K562 (cell line): ENCODE data around the gene ATAD3B. TPM values are rescaled to one million over a fixed set of nuclear protein-coding genes. Genes with fewer than 3 reads are reported as not detected.

Experiments
- BRD4 ChIP-seq: fragments of 200-600 bp; sonication (generic); IDR thresholded peaks from 2 replicates; pipeline ENCODE4 v1.6.1; 2017; ENCODE audit warnings: inconsistent platforms
- EZH2 ChIP-seq: IDR thresholded peaks from 2 replicates; pipeline ENCODE4 v1.6.1; 2012; ENCODE audit warnings: low read depth, mild to moderate bottlenecking, inconsistent platforms, low read length, borderline replicate concordance
- ZNF232 ChIP-seq: sonication (generic); formaldehyde crosslinking; IDR thresholded peaks from 2 replicates; pipeline ENCODE4 v1.8.0; 2022; ENCODE audit warnings: mild to moderate bottlenecking, missing genetic modification reagents
- ZNF589 ChIP-seq: fragments of 200-800 bp; sonication (Bioruptor generic); IDR thresholded peaks from 2 replicates; pipeline ENCODE4 v1.6.1; 2016; ENCODE audit warnings: low read depth, missing genetic modification characterization, missing compliant biosample characterization
- polyA plus RNA-seq, 8 experiments: library from polyadenylated mRNA; depleted of rRNA in 4 of 8; stranded (reverse) in 5 of 8; unstranded in 3 of 8; fragments of >200 nt; fragmentation: Nextera tagmentation in 2 of 8; fragmentation: Illumina TruSeq in 1 of 8; extraction: Ambion mirVana in 2 of 8; extraction: Trizol in 1 of 8; gene quantifications; 2 replicates each; pipeline versions ENCODE4 v1.2.1 to v1.2.3, GENCODE V29; 2011 to 2014; ENCODE audit warnings: inconsistent platforms in 1 of 8, missing spikeins in 1 of 8
- total RNA-seq, 7 experiments: library from RNA; depleted of rRNA in 6 of 7; stranded (reverse); fragments of >200 nt in 6 of 7; fragmentation: Illumina TruSeq in 2 of 7; extraction: Trizol in 2 of 7; gene quantifications; 2 replicates each; pipeline versions ENCODE4 v1.2.1 to v1.2.3, GENCODE V29; 2011 to 2021; ENCODE audit warnings: low replicate concordance in 1 of 7
- TF ChIP-seq, protein P1 (sequence below): fragments of 450-650 bp; formaldehyde crosslinking; conservative IDR thresholded peaks from 2 replicates; pipeline ENCODE4 v1.4.0; 2022; ENCODE audit warnings: mild to moderate bottlenecking, missing genetic modification characterization
- TF ChIP-seq, protein P2 (sequence below): sonication (generic); formaldehyde crosslinking; IDR thresholded peaks from 2 replicates; pipeline ENCODE4 v1.8.0; 2023; ENCODE audit warnings: missing genetic modification reagents, mild to moderate bottlenecking, borderline replicate concordance

The ATAD3B gene
- total and polyA plus RNA-seq, 9 of the 15 experiments (the other 6 are each of a cell fraction or from before 2014, with no cell fraction given): 0.07 to 113 (median 27.7) TPM

DNA sequence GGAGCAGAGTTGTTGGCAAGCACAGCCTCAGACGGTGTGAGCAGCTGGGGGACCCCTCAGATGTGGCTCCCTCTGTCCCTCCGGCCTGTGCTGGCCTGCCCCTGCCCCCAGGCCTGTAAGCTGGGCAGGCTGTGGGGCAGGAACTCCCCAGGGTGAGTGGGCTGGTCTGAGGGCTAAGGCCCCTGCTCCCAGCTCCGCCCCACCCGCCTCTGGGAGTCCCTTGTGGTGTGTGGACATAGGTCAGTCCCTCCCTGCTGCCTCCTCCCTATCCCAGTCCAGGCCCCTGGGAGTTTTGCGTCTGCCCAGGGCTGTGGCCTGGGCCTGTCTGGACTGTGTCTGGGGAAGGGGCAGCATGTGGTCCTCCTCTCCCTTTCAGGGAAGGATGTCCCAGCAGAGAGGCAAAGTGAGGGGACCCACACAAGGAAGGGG is 39.7 kb upstream of the ATAD3B start (continued):
- TF ChIP-seq, protein P1, sequence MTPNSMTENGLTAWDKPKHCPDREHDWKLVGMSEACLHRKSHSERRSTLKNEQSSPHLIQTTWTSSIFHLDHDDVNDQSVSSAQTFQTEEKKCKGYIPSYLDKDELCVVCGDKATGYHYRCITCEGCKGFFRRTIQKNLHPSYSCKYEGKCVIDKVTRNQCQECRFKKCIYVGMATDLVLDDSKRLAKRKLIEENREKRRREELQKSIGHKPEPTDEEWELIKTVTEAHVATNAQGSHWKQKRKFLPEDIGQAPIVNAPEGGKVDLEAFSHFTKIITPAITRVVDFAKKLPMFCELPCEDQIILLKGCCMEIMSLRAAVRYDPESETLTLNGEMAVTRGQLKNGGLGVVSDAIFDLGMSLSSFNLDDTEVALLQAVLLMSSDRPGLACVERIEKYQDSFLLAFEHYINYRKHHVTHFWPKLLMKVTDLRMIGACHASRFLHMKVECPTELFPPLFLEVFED (CRISPR knock-in tag): no peak
- no peak for TF ChIP-seq EZH2
- no peak for TF ChIP-seq BRD4
- TF ChIP-seq ZNF232 (CRISPR knock-in tag): no peak
- TF ChIP-seq, protein P2, sequence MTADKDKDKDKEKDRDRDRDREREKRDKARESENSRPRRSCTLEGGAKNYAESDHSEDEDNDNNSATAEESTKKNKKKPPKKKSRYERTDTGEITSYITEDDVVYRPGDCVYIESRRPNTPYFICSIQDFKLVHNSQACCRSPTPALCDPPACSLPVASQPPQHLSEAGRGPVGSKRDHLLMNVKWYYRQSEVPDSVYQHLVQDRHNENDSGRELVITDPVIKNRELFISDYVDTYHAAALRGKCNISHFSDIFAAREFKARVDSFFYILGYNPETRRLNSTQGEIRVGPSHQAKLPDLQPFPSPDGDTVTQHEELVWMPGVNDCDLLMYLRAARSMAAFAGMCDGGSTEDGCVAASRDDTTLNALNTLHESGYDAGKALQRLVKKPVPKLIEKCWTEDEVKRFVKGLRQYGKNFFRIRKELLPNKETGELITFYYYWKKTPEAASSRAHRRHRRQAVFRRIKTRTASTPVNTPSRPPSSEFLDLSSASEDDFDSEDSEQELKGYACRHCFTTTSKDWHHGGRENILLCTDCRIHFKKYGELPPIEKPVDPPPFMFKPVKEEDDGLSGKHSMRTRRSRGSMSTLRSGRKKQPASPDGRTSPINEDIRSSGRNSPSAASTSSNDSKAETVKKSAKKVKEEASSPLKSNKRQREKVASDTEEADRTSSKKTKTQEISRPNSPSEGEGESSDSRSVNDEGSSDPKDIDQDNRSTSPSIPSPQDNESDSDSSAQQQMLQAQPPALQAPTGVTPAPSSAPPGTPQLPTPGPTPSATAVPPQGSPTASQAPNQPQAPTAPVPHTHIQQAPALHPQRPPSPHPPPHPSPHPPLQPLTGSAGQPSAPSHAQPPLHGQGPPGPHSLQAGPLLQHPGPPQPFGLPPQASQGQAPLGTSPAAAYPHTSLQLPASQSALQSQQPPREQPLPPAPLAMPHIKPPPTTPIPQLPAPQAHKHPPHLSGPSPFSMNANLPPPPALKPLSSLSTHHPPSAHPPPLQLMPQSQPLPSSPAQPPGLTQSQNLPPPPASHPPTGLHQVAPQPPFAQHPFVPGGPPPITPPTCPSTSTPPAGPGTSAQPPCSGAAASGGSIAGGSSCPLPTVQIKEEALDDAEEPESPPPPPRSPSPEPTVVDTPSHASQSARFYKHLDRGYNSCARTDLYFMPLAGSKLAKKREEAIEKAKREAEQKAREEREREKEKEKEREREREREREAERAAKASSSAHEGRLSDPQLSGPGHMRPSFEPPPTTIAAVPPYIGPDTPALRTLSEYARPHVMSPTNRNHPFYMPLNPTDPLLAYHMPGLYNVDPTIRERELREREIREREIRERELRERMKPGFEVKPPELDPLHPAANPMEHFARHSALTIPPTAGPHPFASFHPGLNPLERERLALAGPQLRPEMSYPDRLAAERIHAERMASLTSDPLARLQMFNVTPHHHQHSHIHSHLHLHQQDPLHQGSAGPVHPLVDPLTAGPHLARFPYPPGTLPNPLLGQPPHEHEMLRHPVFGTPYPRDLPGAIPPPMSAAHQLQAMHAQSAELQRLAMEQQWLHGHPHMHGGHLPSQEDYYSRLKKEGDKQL (CRISPR knock-in tag): no peak
- TF ChIP-seq ZNF589 (CRISPR knock-in tag): no peak
